Ovary (tissue), 3 donors: Measurements from ENCODE around the gene CAB39.

ENCODE experiments used
- CTCF ChIP-seq, 3 donors: fragments of 450-650 bp in 2 of 3; fragments of 200-600 bp in 1 of 3; IDR thresholded peaks; one replicate each; pipeline versions ENCODE4 v1.5.1 to v1.8.0; 2016 to 2022; ENCODE audit warnings: antibody characterized with exemption in 3 of 3, mild to moderate bottlenecking in 1 of 3
- EP300 ChIP-seq: sonication (generic); formaldehyde crosslinking; IDR thresholded peaks from one replicate; pipeline ENCODE4 v1.6.1; 2017; ENCODE audit warnings: antibody characterized with exemption
- POLR2A ChIP-seq: fragments of 450-650 bp; IDR thresholded peaks from one replicate; pipeline ENCODE4 v1.6.1; 2017; ENCODE audit warnings: antibody characterized with exemption, mild to moderate bottlenecking, moderate library complexity
- donor health status: DM: no; HTN: no; CAD: no.

GRCh38 chr2:230814616-230815015 lies 102.0 kb downstream of the CAB39 start:
- no peak for TF ChIP-seq CTCF (IDR thresholded peaks at IDR 0.05)
- no peak for TF ChIP-seq POLR2A
- TF ChIP-seq EP300: no peak
